ENCODE results near the gene R3HCC1L. TPM values are rescaled to one million over a fixed set of nuclear protein-coding genes. Genes with fewer than 3 reads are reported as not detected.
"Not testable (repeated sequence)": the region's sequence is repeated elsewhere in the genome, so short reads cannot be mapped to it uniquely, and the experiment has no call there.

Gene R3HCC1L
- total RNA-seq, 1 donor from 2014 or later = 12.1 TPM

DNA sequence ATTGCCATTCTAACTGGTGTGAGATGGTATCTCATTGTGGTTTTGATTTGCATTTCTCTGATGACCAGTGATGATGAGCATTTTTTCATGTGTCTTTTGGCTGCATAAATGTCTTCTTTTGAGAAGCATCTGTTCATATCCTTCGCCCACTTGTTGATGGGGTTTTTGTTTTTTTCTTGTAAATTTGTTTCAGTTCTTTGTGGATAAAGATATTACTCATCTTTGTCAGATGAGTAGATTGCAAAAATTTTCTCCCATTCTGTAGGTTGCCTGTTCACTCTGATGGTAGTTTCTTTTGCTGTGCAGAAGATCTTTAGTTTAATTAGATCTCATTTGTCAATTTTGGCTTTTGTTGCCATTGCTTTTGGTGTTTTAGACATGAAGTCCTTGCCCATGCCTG lies 93.8 kb downstream of the R3HCC1L start:
- not testable (repeated sequence) for DNase-seq (ENCODE audit: low read depth, low spot score)

- no peak for DNase-seq (ENCODE audit: low read depth, low spot score)
Measured at GRCh38 chr10:98231417-98231816, 97.0 kb downstream of the R3HCC1L start.

GRCh38 chr10:98235846-98236245 lies 101.4 kb downstream of the R3HCC1L start:
- DNase-seq (ENCODE audit: low read depth, low spot score) = no peak

- DNase-seq (ENCODE audit: low read depth, low spot score) = no peak
Measured at GRCh38 chr10:98236862-98237261, 102.4 kb downstream of the R3HCC1L start.

DNA sequence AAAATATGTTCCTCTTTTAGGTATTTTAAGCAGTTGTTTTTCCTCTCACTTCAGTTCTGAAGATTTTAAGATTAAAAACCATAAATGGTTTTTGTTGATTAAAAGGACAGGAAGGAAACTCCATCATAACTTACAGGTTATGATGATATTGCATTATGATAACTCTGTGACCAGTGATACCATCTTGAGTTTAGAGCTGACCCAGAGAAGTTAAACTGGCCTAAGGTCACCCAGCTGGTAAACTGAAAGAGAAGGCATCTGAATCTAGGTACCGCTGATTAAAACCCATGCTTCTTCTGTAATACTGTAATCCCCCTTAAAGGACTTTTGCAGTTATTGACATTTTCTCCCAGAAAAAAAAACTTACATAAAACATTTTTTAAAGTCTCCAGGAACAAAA lies 103.9 kb downstream of the R3HCC1L start:
- no peak for DNase-seq (ENCODE audit: low read depth, low spot score)

- no peak for DNase-seq (ENCODE audit: low read depth, low spot score)
Measured at GRCh38 chr10:98240524-98240923, 106.1 kb downstream of the R3HCC1L start.

DNA sequence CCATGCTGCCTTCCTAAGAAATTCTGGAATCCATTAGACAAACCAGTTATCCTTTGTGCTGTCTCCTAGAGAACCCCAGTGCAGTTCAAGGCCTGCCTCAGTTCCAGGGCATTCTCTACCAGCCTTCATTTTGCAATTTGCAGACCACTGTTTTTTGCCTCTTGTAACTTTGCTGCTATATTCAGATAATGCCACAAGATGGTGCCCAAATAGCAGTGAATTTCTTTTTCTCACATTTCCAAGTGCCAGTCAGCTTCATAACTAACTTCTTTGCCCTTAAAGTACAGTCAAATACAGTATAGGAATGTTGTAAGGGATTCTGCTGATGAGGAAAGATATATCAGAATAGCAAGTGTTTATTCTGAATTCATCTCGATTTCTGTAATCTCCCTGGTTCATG lies 108.4 kb downstream of the R3HCC1L start:
- no peak for DNase-seq (ENCODE audit: low read depth, low spot score)

- DNase-seq (ENCODE audit: low read depth, low spot score) = no peak
Measured at GRCh38 chr10:98244141-98244540, 109.7 kb downstream of the R3HCC1L start.

- DNase-seq (ENCODE audit: low read depth, low spot score) = no peak
Measured at GRCh38 chr10:98244586-98244985, 110.1 kb downstream of the R3HCC1L start.

GRCh38 chr10:98246911-98247805 lies 112.7 kb downstream of the R3HCC1L start:
- DNase-seq (ENCODE audit: low read depth, low spot score) = no peak

GRCh38 chr10:98248018-98248417 lies 113.6 kb downstream of the R3HCC1L start:
- DNase-seq (ENCODE audit: low read depth, low spot score) = no peak

- DNase-seq (ENCODE audit: low read depth, low spot score) = no peak
Measured at GRCh38 chr10:98249134-98249533, 114.7 kb downstream of the R3HCC1L start.

- DNase-seq (ENCODE audit: low read depth, low spot score) = no peak
Measured at GRCh38 chr10:98251399-98251798, 116.9 kb downstream of the R3HCC1L start.

- DNase-seq (ENCODE audit: low read depth, low spot score) = no peak
Measured at GRCh38 chr10:98252464-98252863, 118.0 kb downstream of the R3HCC1L start.

DNA sequence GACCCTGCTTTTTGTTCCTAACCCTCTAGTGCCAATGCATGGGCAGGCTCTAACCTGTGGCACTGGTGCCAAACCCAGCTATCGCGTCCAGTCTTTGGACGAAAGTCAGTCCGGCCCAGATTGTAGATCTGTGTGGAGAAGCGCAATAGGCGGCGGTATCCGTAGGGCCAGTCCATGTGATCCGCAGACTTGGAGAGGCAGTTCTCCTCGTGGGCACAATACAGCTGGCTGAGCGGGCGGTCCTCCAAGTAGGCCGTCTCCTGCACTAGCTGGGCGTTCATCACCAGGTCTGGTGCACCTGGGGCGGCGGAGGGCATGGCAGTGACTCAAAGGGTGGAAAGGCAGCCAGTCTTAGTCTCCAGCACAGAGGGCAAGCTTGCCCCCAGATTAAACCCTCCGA lies 119.0 kb downstream of the R3HCC1L start:
- DNase-seq (ENCODE audit: low read depth, low spot score) = no peak

- DNase-seq (ENCODE audit: low read depth, low spot score) = no peak
Measured at GRCh38 chr10:98254234-98254974, 119.9 kb downstream of the R3HCC1L start.

DNA sequence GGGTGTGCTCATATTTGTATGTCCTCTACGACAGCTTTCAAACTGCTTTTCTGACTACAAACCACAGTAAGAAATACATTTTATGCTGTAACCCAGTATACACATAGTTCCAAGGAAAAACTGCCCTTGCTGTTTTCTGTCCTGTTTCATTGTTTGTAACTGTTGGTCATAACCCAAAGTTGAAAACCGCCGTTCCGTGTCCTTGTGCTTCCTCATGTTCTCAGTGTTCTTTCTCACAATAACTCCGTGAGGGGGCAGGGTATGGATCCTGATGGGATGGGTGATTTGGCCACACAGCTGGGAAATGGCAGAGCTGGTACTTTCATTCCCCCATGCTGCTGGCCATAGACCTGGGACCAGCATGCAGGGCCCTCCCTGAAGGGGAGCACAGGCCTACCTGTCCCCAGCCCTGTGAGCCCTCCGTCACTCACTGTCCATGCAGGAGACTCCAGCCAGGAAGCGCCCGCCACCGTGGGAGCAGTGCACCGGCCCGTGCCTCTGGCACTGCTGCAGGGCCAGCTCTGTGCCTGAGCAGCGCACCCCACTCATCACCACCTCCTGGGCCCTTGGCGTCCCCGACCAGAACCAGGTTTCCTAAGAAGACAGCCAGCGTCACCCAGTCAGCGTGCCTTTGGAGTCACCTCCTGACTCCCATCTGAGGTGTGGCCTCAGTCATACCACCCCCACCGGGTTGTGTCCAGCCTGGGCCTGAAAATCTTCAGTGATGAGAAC lies 120.9 kb downstream of the R3HCC1L start:
- no peak for DNase-seq (ENCODE audit: low read depth, low spot score)

GRCh38 chr10:98256692-98257091 lies 122.2 kb downstream of the R3HCC1L start:
- no peak for DNase-seq (ENCODE audit: low read depth, low spot score)

GRCh38 chr10:98257198-98257597 lies 122.7 kb downstream of the R3HCC1L start:
- no peak for DNase-seq (ENCODE audit: low read depth, low spot score)

DNA sequence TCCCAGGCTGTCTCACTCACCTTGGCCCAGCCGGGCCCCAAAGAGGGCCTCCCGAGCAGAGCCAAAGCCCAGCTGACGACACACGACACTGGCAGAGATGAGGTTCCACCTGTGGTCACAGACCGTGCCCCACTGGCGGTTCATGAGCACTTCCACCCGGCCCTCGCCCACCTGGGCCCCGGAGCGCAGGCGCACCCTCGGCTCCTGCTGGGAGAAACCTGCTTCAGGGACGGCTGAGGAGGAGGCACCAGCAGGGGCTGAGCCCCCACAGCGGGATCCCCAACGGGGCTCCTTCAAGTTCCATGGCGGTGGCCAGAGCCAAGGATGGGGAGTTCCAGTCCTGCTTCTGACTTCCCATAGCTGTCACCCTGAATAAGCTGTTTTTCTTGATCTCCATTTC lies 123.5 kb downstream of the R3HCC1L start:
- no peak for DNase-seq (ENCODE audit: low read depth, low spot score)

- DNase-seq (ENCODE audit: low read depth, low spot score) = no peak
Measured at GRCh38 chr10:98258683-98259454, 124.4 kb downstream of the R3HCC1L start.
